Endothelial cell of umbilical vein (primary cell): ENCODE measurements around the gene SLC25A33. TPM values are rescaled to one million over a fixed set of nuclear protein-coding genes. Genes with fewer than 3 reads are reported as not detected.

Experiments used
- BruUV-seq: library from RNA; stranded (reverse); fragments of 400-500 nt; replicated peaks from 2 replicates; lab custom pipeline; 2021; lab: Mats Ljungman, UMichigan
- CTCF ChIA-PET: fragments of 300-600, 350-600 bp; sonication (Branson Sonifier 250); formaldehyde crosslinking; loops from one replicate; lab custom pipeline; 2021; ENCODE audit warnings: antibody characterized with exemption, inconsistent platforms; lab: Charles Lee
- POLR2A ChIA-PET: fragments of 300-600, 350-600 bp; sonication (Branson Sonifier 250); formaldehyde crosslinking; loops from one replicate; lab custom pipeline; 2021; ENCODE audit warnings: antibody characterized with exemption, inconsistent platforms; lab: Charles Lee
- DNase-seq: peaks from one replicate; pipeline ENCODE4 v3.0.0-alpha.2; 2011; ENCODE audit warnings: low read depth, low spot score
- FAIRE-seq: peaks from 2 replicates; lab custom pipeline; 2011; peaks lifted over from hg19 to GRCh38; lab: Jason Lieb, UNC
- H2AFZ ChIP-seq: 2 replicates; pipeline ENCODE4 v1.6.0; 2012; ENCODE audit warnings: low read depth, low read length, control low read depth, inconsistent platforms
- H3K27ac ChIP-seq: 2 replicates; pipeline ENCODE4 v1.5.1; 2011; ENCODE audit warnings: low read depth, mild to moderate bottlenecking, control low read depth, low read length, moderate library complexity; ENCODE audit not compliant: insufficient read depth
- H3K27me3 ChIP-seq, 2 experiments: 2 replicates each; pipeline versions ENCODE4 v1.6.0 to v1.6.1; 2011; ENCODE audit warnings: low read length in 2 of 2, mixed read lengths in 1 of 2; ENCODE audit not compliant: control insufficient read depth in 2 of 2, insufficient read depth in 2 of 2
- H3K36me3 ChIP-seq, 2 experiments: 2 replicates in 1 of 2; 3 replicates in 1 of 2; pipeline ENCODE4 v1.5.1; 2011; ENCODE audit warnings: low read length in 2 of 2, mild to moderate bottlenecking in 1 of 2, moderate library complexity in 1 of 2; ENCODE audit not compliant: control insufficient read depth in 2 of 2, insufficient read depth in 2 of 2; ENCODE audit errors: extremely low read depth in 1 of 2
- H3K4me1 ChIP-seq: 3 replicates; pipeline ENCODE4 v1.5.1; 2011; ENCODE audit warnings: mild to moderate bottlenecking, low read length; ENCODE audit not compliant: control insufficient read depth, insufficient read depth; ENCODE audit errors: extremely low read depth
- H3K4me2 ChIP-seq: 2 replicates; pipeline ENCODE4 v1.6.1; 2011; ENCODE audit warnings: low read length, control low read depth, mixed read lengths; ENCODE audit not compliant: insufficient read depth
- H3K4me3 ChIP-seq, 3 experiments: fragments of 200-600 bp in 1 of 3; sonication (generic), shearing (Covaris generic) in 1 of 3; replicated peaks in 1 of 3; 2 replicates each; pipeline ENCODE4 v1.5.1; 2011 to 2016; ENCODE audit warnings: control low read depth in 3 of 3, low read length in 3 of 3, mild to moderate bottlenecking in 2 of 3, inconsistent platforms in 1 of 3, low read depth in 1 of 3, moderate library complexity in 1 of 3; ENCODE audit not compliant: insufficient read depth in 1 of 3
- H3K79me2 ChIP-seq: 2 replicates; pipeline ENCODE4 v1.6.0; 2012; ENCODE audit warnings: low read length, inconsistent platforms; ENCODE audit not compliant: control insufficient read depth, insufficient read depth
- H3K9ac ChIP-seq: replicated peaks from 2 replicates; pipeline ENCODE3; 2011; ENCODE audit warnings: low read length, control low read depth; ENCODE audit not compliant: insufficient read depth; ENCODE audit errors: extremely low read depth
- H3K9me1 ChIP-seq: replicated peaks from 3 replicates; pipeline ENCODE4 v1.6.0; 2011; ENCODE audit warnings: mild to moderate bottlenecking, low read length; ENCODE audit not compliant: control insufficient read depth, insufficient read depth; ENCODE audit errors: extremely low read depth
- H3K9me3 ChIP-seq: replicated peaks from 2 replicates; pipeline ENCODE4 v1.5.1; 2012; ENCODE audit warnings: low read length, inconsistent platforms; ENCODE audit not compliant: control insufficient read depth, insufficient read depth
- H4K20me1 ChIP-seq: replicated peaks from 2 replicates; pipeline ENCODE3; 2011; ENCODE audit warnings: mild to moderate bottlenecking, low read length; ENCODE audit not compliant: control insufficient read depth, insufficient read depth; ENCODE audit errors: extremely low read depth
- CTCF ChIP-seq, 2 donors: IDR thresholded peaks; 1 replicate in 1 of 2; 2 replicates in 1 of 2; pipeline ENCODE4 v1.5.1; 2011; ENCODE audit warnings: low read length in 2 of 2, mild to moderate bottlenecking in 2 of 2, moderate library complexity in 2 of 2, control low read depth in 1 of 2, inconsistent platforms in 1 of 2, low read depth in 1 of 2; ENCODE audit not compliant: insufficient read depth in 1 of 2; ENCODE audit errors: extremely low read depth in 1 of 2
- EZH2 ChIP-seq: IDR thresholded peaks from 2 replicates; pipeline ENCODE4 v1.6.1; 2012; ENCODE audit warnings: borderline replicate concordance, low read depth, mild to moderate bottlenecking, moderate library complexity, low read length, inconsistent platforms; ENCODE audit not compliant: severe bottlenecking
- FOS ChIP-seq: IDR thresholded peaks from 2 replicates; pipeline ENCODE4 v1.6.1; 2011; ENCODE audit warnings: mild to moderate bottlenecking, low read length, moderate library complexity, borderline replicate concordance; ENCODE audit not compliant: insufficient read depth
- GATA2 ChIP-seq: IDR thresholded peaks from 2 replicates; pipeline ENCODE4 v1.7.0; 2011; ENCODE audit warnings: low read depth, mild to moderate bottlenecking, moderate library complexity, mixed read lengths, low read length; ENCODE audit not compliant: insufficient read length, insufficient read depth
- JUN ChIP-seq: IDR thresholded peaks from 2 replicates; pipeline ENCODE4 v1.6.1; 2011; ENCODE audit warnings: borderline replicate concordance, low read depth; ENCODE audit not compliant: insufficient read length, insufficient read depth
- MAX ChIP-seq: IDR thresholded peaks from 2 replicates; pipeline ENCODE4 v1.6.1; 2011; ENCODE audit not compliant: insufficient read depth, insufficient read length
- MYC ChIP-seq: IDR thresholded peaks from one replicate; pipeline ENCODE4 v1.6.1; 2011; ENCODE audit warnings: mild to moderate bottlenecking, low read depth, low read length
- POLR2A ChIP-seq: IDR thresholded peaks from 2 replicates; pipeline ENCODE4 v1.6.1; 2012; ENCODE audit warnings: low read depth, mild to moderate bottlenecking, control low read depth, low read length
- POLR2AphosphoS5 ChIP-seq: IDR thresholded peaks from 2 replicates; pipeline ENCODE4 v1.6.1; 2012; ENCODE audit warnings: low read depth, mild to moderate bottlenecking, control low read depth, low read length, moderate library complexity; ENCODE audit not compliant: insufficient read depth
- dilution Hi-C: fragments of 300-500 bp; cut with MboI; formaldehyde crosslinking; loops from one replicate; pipeline ENCODE4 v1.15.0; 2019; ENCODE audit warnings: low sequenced_read_pairs; ENCODE audit not compliant: extremely low pct_ligation_motif_present
- intact Hi-C: fragments of 100-400 bp; cut with micrococcal nuclease; formaldehyde crosslinking; loops from one replicate; pipeline ENCODE4 v1.10.0; 2022
- polyA plus RNA-seq, 4 experiments: library from polyadenylated mRNA; depleted of rRNA in 3 of 4; stranded (reverse) in 3 of 4; unstranded in 1 of 4; fragments of >200 nt; gene quantifications; 2 replicates each; pipeline versions ENCODE4 v1.2.1 to v1.2.3, GENCODE V29; 2011 to 2012; ENCODE audit warnings: missing spikeins in 1 of 4
- total RNA-seq: library from RNA; stranded (reverse); gene quantifications from 2 replicates; pipeline ENCODE4 v1.2.3, GENCODE V29; 2021

The SLC25A33 gene
- total and polyA plus RNA-seq, 2 donors (not counting 3 experiments of a cell fraction or from before 2014, with no cell fraction given): 3.8 to 6.6 TPM

DNA sequence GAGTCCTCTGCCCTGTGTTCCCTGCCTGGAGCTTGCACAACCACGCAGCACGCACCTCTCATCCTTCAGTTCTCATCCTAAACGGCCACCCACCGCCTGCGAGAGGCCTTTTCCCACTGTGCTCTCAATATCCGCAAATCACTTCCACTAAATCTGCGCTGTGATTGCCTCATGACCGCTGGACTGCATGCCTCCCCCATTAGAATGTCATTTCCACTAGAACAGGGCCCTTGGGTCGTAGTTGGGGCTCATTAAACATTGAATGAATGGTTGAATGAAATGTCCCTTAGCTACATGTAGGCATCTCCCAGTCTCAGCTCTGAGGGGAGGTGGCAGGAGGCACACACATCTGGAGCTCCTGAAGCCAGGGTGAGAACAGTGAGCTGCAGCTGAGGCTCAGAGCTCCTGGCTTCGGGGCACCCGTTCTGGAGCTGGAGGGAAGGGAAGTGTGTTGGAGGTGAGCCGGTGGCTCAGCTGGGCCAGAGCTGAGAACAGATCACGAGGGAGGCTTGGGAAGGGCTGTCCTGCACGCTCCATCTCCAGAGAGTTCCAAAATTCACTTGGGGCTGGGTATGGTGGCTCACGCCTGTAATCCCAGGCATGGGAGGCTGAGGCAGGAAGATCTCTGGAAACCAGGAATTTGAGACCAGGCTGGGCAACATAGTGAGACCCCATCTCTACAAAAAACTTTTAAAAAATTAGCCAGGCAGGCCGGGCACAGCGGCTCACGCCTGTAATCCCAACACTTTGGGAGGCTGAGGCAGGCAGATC lies 79.8 kb downstream of the SLC25A33 start:
- intact Hi-C loops (no loop called here), dilution Hi-C loops (no loop called here)
- Histone ChIP-seq H3K4me2 (no peak overlapping the region), H3K9me1 (no peaks in the 10 kb centered on the region), H3K27ac (no peak overlapping the region), H3K9ac (no peak overlapping the region), H3K79me2 (no peaks in the 10 kb centered on the region), H2AFZ (no peak overlapping the region), H3K9me3 (no peaks in the 10 kb centered on the region), H3K27me3 (no peaks in the 10 kb centered on the region), H3K4me3 (no peak overlapping the region), H3K4me1 (no peaks in the 10 kb centered on the region), H3K36me3 (no peaks in the 10 kb centered on the region), H4K20me1 (no peaks in the 10 kb centered on the region)
- TF ChIP-seq POLR2AphosphoS5: no peak
- TF ChIP-seq POLR2A: no peak
- no peak for TF ChIP-seq GATA2
- no peak for TF ChIP-seq MYC
- no peak for TF ChIP-seq MAX
- no peak for TF ChIP-seq FOS
- no peak for TF ChIP-seq CTCF (IDR thresholded peaks at IDR 0.05; ENCODE audit: extremely low read depth in 1 of 2, insufficient read depth in 1 of 2, low read depth in 1 of 2, low read length in 2 of 2)
- TF ChIP-seq JUN: no peak
- TF ChIP-seq EZH2: no peak
- BruUV-seq: no TSS peak
- POLR2A ChIA-PET: no interaction called here
- FAIRE-seq (no peak), DNase-seq (no peak)
- CTCF ChIA-PET: no interaction called here
